Measurements from ENCODE around the gene PHACTR2. TPM values are rescaled to one million over a fixed set of nuclear protein-coding genes. Genes with fewer than 3 reads are reported as not detected.

The PHACTR2 gene
- total and polyA plus RNA-seq, 4 donors: 4.0 to 23.8 (median 15.0) TPM

DNA sequence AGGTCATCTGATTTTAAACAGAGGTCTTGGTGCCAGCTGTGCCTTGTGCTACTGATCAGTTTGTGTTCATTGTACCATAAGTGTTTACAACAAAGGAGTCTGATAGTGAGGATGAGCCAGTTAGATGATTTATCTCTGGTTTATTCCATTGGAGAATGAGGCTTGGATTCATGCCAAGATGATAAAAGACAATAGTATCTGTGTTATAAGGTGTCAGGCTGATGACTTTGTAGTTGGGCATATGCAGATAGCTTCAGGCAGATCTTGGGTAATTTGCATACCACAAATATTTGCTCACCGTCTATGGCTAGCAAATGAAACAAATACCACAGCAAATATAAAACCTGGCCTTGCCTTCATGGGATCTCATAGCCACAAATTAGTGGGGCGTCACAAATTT lies 43.3 kb upstream of the PHACTR2 start (continued):
- TF ChIP-seq, protein P1, sequence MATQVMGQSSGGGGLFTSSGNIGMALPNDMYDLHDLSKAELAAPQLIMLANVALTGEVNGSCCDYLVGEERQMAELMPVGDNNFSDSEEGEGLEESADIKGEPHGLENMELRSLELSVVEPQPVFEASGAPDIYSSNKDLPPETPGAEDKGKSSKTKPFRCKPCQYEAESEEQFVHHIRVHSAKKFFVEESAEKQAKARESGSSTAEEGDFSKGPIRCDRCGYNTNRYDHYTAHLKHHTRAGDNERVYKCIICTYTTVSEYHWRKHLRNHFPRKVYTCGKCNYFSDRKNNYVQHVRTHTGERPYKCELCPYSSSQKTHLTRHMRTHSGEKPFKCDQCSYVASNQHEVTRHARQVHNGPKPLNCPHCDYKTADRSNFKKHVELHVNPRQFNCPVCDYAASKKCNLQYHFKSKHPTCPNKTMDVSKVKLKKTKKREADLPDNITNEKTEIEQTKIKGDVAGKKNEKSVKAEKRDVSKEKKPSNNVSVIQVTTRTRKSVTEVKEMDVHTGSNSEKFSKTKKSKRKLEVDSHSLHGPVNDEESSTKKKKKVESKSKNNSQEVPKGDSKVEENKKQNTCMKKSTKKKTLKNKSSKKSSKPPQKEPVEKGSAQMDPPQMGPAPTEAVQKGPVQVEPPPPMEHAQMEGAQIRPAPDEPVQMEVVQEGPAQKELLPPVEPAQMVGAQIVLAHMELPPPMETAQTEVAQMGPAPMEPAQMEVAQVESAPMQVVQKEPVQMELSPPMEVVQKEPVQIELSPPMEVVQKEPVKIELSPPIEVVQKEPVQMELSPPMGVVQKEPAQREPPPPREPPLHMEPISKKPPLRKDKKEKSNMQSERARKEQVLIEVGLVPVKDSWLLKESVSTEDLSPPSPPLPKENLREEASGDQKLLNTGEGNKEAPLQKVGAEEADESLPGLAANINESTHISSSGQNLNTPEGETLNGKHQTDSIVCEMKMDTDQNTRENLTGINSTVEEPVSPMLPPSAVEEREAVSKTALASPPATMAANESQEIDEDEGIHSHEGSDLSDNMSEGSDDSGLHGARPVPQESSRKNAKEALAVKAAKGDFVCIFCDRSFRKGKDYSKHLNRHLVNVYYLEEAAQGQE (IDR thresholded peaks at IDR 0.05): no peak
- no peak for TF ChIP-seq RXRA (IDR thresholded peaks at IDR 0.05)

DNA sequence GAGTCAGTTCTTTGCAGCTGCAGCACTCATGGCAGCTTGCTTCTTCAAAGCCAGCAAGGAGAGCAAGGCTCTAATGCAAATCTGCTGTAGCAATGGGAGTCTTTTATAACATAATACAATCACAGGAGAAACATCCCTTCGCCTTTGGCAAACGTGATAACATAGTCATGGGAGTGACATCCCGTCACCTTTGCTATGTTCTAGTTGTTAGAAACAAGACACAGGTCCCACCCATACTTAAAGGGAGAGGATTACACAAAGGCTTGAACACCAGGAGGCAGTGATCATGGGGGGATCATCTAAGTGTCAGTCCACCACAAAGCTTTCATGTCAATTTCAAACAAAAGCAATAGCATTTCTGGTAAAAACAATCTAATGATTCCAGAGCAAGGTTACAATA lies 40.1 kb upstream of the PHACTR2 start:
- H3K9ac ChIP-seq (ENCODE audit: low read depth in 1 of 2, low read length in 2 of 2): no peak overlapping the region
- no peak for DNase-seq (ENCODE audit: low spot score)
- TF ChIP-seq, protein P2, sequence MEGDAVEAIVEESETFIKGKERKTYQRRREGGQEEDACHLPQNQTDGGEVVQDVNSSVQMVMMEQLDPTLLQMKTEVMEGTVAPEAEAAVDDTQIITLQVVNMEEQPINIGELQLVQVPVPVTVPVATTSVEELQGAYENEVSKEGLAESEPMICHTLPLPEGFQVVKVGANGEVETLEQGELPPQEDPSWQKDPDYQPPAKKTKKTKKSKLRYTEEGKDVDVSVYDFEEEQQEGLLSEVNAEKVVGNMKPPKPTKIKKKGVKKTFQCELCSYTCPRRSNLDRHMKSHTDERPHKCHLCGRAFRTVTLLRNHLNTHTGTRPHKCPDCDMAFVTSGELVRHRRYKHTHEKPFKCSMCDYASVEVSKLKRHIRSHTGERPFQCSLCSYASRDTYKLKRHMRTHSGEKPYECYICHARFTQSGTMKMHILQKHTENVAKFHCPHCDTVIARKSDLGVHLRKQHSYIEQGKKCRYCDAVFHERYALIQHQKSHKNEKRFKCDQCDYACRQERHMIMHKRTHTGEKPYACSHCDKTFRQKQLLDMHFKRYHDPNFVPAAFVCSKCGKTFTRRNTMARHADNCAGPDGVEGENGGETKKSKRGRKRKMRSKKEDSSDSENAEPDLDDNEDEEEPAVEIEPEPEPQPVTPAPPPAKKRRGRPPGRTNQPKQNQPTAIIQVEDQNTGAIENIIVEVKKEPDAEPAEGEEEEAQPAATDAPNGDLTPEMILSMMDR (IDR thresholded peaks at IDR 0.05; ENCODE audit: low read depth, low read length, missing input control): no peak
- TF ChIP-seq TAF1 (conservative IDR thresholded peaks at IDR 0.05) (no peak), RXRA (IDR thresholded peaks at IDR 0.05) (no peak), NR2F2 (IDR thresholded peaks at IDR 0.05) (no peak), GABPA (IDR thresholded peaks at IDR 0.05 in 1 of 2, conservative IDR thresholded peaks at IDR 0.05 in 1 of 2) (no peak)
- TF ChIP-seq, protein P3, sequence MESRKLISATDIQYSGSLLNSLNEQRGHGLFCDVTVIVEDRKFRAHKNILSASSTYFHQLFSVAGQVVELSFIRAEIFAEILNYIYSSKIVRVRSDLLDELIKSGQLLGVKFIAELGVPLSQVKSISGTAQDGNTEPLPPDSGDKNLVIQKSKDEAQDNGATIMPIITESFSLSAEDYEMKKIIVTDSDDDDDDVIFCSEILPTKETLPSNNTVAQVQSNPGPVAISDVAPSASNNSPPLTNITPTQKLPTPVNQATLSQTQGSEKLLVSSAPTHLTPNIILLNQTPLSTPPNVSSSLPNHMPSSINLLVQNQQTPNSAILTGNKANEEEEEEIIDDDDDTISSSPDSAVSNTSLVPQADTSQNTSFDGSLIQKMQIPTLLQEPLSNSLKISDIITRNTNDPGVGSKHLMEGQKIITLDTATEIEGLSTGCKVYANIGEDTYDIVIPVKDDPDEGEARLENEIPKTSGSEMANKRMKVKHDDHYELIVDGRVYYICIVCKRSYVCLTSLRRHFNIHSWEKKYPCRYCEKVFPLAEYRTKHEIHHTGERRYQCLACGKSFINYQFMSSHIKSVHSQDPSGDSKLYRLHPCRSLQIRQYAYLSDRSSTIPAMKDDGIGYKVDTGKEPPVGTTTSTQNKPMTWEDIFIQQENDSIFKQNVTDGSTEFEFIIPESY (IDR thresholded peaks at IDR 0.05): no peak
- no peaks in the 10 kb centered on the region for H3K4me1 ChIP-seq (ENCODE audit: control insufficient read depth in 4 of 4, insufficient read depth in 4 of 4, low read length in 3 of 4)
- no peaks in the 10 kb centered on the region for H3K36me3 ChIP-seq (ENCODE audit: control insufficient read depth in 4 of 4, insufficient read depth in 3 of 4, low read depth in 1 of 4, low read length in 3 of 4)
- no peak overlapping the region for H3K4me3 ChIP-seq (ENCODE audit: low read depth in 1 of 3, low read length in 3 of 3)
- 83% methylated on average over 3 of the region's 3 CpGs for WGBS
- no peak overlapping the region for H3K27ac ChIP-seq (ENCODE audit: low read depth in 1 of 2, low read length in 2 of 2)
- no peaks in the 10 kb centered on the region for H3K27me3 ChIP-seq (ENCODE audit: control insufficient read depth in 4 of 4, insufficient read depth in 4 of 4, low read length in 3 of 4)
- H3K9me3 ChIP-seq (ENCODE audit: control insufficient read depth in 4 of 4, low read length in 3 of 4): no peaks in the 10 kb centered on the region

DNA sequence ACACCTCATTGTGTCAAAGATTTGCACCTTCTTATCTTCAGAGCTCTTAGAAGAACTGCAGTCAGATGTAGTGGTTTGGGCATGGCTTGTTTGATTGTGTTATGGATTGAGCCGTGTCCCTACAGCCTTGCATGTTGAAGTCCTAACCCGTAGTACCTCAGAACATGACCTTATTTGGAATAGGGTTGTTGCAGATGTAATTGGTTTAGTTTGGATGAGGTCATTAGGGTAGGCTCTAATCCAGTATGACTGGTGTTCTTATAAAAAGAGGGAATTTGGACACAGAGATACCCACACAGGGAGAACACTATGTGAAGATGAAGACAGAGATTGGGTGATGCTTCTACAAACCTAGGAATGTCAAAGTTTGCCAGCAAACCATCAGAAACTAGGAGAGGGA lies 35.4 kb upstream of the PHACTR2 start:
- 87% methylated on average over 2 of the region's 2 CpGs for WGBS
- DNase-seq (ENCODE audit: low spot score): no peak
- TF ChIP-seq JUND (IDR thresholded peaks at IDR 0.05): no peak
- no peak for TF ChIP-seq SP1 (IDR thresholded peaks at IDR 0.05)
- no peak for TF ChIP-seq EGR1 (IDR thresholded peaks at IDR 0.05; ENCODE audit: low read depth in 2 of 2)
- no peak for TF ChIP-seq TAF1 (conservative IDR thresholded peaks at IDR 0.05)
- TF ChIP-seq GABPA (IDR thresholded peaks at IDR 0.05 in 1 of 2, conservative IDR thresholded peaks at IDR 0.05 in 1 of 2): no peak
- no peak for TF ChIP-seq HNF4A (conservative IDR thresholded peaks at IDR 0.05)
- TF ChIP-seq, protein P3 (IDR thresholded peaks at IDR 0.05): no peak
- no peak for TF ChIP-seq FOXA2 (IDR thresholded peaks at IDR 0.05)
- TF ChIP-seq, protein P4, sequence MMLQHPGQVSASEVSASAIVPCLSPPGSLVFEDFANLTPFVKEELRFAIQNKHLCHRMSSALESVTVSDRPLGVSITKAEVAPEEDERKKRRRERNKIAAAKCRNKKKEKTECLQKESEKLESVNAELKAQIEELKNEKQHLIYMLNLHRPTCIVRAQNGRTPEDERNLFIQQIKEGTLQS (IDR thresholded peaks at IDR 0.05): no peak
- TF ChIP-seq RXRA (IDR thresholded peaks at IDR 0.05): no peak
- no peak for TF ChIP-seq YY1 (IDR thresholded peaks at IDR 0.05)
- TF ChIP-seq, protein P1 (IDR thresholded peaks at IDR 0.05): no peak
- TF ChIP-seq RAD21 (IDR thresholded peaks at IDR 0.05): no peak
- no peak for TF ChIP-seq FOXA1 (IDR thresholded peaks at IDR 0.05)

More for the DNA sequence above, 35.4 kb upstream of the PHACTR2 start:
- Histone ChIP-seq H3K4me1 (ENCODE audit: control insufficient read depth in 4 of 4, insufficient read depth in 4 of 4, low read length in 3 of 4) (no peaks in the 10 kb centered on the region), H3K36me3 (ENCODE audit: control insufficient read depth in 4 of 4, insufficient read depth in 3 of 4, low read depth in 1 of 4, low read length in 3 of 4) (no peaks in the 10 kb centered on the region), H3K27me3 (ENCODE audit: control insufficient read depth in 4 of 4, insufficient read depth in 4 of 4, low read length in 3 of 4) (no peaks in the 10 kb centered on the region), H3K4me3 (ENCODE audit: low read depth in 1 of 3, low read length in 3 of 3) (no peak overlapping the region), H3K27ac (ENCODE audit: low read depth in 1 of 2, low read length in 2 of 2) (no peak overlapping the region), H3K9ac (ENCODE audit: low read depth in 1 of 2, low read length in 2 of 2) (no peak overlapping the region), H3K9me3 (ENCODE audit: control insufficient read depth in 4 of 4, low read length in 3 of 4) (no peaks in the 10 kb centered on the region)
